SU-DHL-6 (cell line): Measurements from ENCODE around the gene GIMD1.

Experiments used
- EZH2phosphoT487 ChIP-seq: fragments of 200-600 bp; sonication (generic), shearing (Covaris generic); conservative IDR thresholded peaks from 2 replicates; pipeline ENCODE4 v1.6.1; 2018; ENCODE audit warnings: mild to moderate bottlenecking, antibody characterized with exemption, low read length, moderate library complexity, mixed read lengths
- TF ChIP-seq, protein P1 (sequence below): fragments of 200-600 bp; sonication (generic); IDR thresholded peaks from one replicate; pipeline ENCODE4 v1.5.1; 2017; ENCODE audit warnings: antibody characterized with exemption, mild to moderate bottlenecking, low read length, moderate library complexity; ENCODE audit not compliant: insufficient read depth, poor library complexity, severe bottlenecking

DNA sequence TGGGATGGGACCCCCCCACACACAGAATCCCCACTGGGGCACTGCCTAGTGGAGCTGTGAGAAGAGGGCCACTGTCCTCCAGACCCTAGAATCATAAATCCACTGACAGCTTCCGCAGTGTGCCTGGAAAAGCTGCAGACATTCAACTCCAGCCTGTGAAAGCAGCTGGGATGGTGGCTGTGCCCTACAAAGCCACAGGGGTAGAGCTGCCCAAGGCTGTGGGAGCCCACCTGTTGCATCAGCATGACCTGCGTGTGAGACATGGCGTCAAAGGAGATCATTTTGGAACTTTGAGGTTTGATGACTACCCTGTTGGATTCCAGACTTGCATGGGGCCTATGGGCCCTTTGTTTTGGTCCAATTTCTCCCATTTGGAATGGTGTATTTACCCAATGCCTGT lies 29.9 kb downstream of the GIMD1 start:
- TF ChIP-seq, protein P1, sequence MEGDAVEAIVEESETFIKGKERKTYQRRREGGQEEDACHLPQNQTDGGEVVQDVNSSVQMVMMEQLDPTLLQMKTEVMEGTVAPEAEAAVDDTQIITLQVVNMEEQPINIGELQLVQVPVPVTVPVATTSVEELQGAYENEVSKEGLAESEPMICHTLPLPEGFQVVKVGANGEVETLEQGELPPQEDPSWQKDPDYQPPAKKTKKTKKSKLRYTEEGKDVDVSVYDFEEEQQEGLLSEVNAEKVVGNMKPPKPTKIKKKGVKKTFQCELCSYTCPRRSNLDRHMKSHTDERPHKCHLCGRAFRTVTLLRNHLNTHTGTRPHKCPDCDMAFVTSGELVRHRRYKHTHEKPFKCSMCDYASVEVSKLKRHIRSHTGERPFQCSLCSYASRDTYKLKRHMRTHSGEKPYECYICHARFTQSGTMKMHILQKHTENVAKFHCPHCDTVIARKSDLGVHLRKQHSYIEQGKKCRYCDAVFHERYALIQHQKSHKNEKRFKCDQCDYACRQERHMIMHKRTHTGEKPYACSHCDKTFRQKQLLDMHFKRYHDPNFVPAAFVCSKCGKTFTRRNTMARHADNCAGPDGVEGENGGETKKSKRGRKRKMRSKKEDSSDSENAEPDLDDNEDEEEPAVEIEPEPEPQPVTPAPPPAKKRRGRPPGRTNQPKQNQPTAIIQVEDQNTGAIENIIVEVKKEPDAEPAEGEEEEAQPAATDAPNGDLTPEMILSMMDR = no peak
- TF ChIP-seq EZH2phosphoT487 = no peak
